ENCODE data around the gene ADAMTS14. TPM values are rescaled to one million over a fixed set of nuclear protein-coding genes. Genes with fewer than 3 reads are reported as not detected.

Gene ADAMTS14
- total and polyA plus RNA-seq, 12 donors = under 0.01 to 1.2 (median 0.34) TPM; not detected in 3

DNA sequence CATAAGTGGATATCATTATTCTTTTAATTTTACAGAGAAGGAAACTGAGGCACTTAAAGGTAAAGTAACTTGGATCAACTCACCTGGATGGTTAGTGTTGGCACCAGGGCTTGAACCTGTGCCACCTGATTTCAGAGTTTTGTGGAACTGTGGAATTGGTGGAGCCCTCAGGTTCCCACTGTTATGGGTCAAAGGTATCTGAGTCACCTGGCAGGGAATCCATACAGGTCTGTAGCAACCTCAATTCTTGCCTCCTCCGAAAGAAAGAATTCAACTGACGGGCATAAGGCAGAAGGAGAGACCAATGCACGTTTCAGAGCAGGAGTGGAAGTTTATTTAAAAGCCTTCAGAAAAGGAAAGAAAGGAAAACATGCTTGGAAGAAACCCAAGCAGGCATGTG, 25.2 kb upstream of the ADAMTS14 start:
- intact Hi-C loops (cut with DNase I) = no loop called here
- Histone ChIP-seq H3K27me3 (no peaks in the 10 kb centered on the region), H3K27ac (no peak overlapping the region), H3K36me3 (replicated peaks in 1 of 2) (no peaks in the 10 kb centered on the region), H3K4me1 (replicated peaks in 1 of 2) (no peaks in the 10 kb centered on the region), H3K9me3 (replicated peaks in 1 of 3) (no peaks in the 10 kb centered on the region), H3K4me3 (no peak overlapping the region)
- 58 to 88% (median 71%) methylated on average over 2 to 3 of the region's 3 CpGs for WGBS, 4 donors
- no peak for DNase-seq
- TF ChIP-seq POLR2A (IDR thresholded peaks at IDR 0.05) = no peak
- TF ChIP-seq, protein P1, sequence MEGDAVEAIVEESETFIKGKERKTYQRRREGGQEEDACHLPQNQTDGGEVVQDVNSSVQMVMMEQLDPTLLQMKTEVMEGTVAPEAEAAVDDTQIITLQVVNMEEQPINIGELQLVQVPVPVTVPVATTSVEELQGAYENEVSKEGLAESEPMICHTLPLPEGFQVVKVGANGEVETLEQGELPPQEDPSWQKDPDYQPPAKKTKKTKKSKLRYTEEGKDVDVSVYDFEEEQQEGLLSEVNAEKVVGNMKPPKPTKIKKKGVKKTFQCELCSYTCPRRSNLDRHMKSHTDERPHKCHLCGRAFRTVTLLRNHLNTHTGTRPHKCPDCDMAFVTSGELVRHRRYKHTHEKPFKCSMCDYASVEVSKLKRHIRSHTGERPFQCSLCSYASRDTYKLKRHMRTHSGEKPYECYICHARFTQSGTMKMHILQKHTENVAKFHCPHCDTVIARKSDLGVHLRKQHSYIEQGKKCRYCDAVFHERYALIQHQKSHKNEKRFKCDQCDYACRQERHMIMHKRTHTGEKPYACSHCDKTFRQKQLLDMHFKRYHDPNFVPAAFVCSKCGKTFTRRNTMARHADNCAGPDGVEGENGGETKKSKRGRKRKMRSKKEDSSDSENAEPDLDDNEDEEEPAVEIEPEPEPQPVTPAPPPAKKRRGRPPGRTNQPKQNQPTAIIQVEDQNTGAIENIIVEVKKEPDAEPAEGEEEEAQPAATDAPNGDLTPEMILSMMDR (IDR thresholded peaks at IDR 0.05) = no peak

DNA sequence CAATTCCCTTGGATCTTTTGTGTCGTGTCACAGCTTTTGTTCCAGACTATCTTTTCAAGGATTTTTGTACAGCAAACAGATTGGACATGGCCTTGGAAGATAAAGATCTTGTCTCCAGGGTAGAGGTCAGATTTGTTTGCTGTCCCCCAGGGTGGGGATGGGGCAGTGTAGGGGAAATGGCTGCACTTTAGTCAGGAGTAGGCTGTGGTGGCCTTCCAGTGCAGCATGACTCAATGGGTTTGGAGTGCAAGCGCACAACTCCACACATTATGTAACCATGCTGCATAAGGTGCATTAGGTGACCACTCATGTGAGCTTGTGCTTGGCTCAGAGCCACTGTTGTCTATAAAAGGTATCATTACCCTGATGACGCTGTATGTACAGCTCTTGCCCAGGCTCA, 23.9 kb upstream of the ADAMTS14 start:
- H3K27me3 ChIP-seq = no peaks in the 10 kb centered on the region
- intact Hi-C loops (cut with DNase I) = no loop called here
- H3K9me3 ChIP-seq (replicated peaks in 1 of 3) = no peaks in the 10 kb centered on the region
- H3K27ac ChIP-seq = no peak overlapping the region
- H3K4me1 ChIP-seq (replicated peaks in 1 of 2) = no peaks in the 10 kb centered on the region
- 61 to 91% (median 86%) methylated on average over 2 to 3 of the region's 3 CpGs for WGBS, 4 donors
- TF ChIP-seq, protein P1 (IDR thresholded peaks at IDR 0.05) = no peak
- no peak for TF ChIP-seq POLR2A (IDR thresholded peaks at IDR 0.05)
- H3K4me3 ChIP-seq = no peak overlapping the region
- no peak for DNase-seq
- no peaks in the 10 kb centered on the region for H3K36me3 ChIP-seq (replicated peaks in 1 of 2)

DNA sequence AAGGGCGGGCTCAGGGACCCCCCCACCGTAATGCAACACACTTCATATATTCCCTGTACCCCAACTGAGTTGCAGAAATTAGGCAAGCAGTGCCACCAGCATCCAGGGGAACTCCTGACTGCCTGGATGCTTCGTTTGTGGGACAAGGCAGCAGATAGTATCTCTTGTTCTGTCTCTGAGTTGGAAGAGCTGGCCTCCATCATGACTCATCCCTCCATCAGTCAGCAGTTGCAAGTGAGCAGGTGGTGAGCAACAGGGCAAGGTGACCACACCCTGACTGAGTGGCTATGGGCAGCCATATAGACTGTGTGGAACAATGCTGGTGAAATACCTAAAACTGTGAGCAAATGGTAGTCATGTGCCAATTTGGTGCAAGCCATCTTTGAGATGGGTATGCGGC, 22.8 kb upstream of the ADAMTS14 start:
- no peak for TF ChIP-seq POLR2A (IDR thresholded peaks at IDR 0.05)
- TF ChIP-seq, protein P1 (IDR thresholded peaks at IDR 0.05) = no peak
- no peak for DNase-seq
- Histone ChIP-seq H3K4me3 (no peak overlapping the region), H3K4me1 (replicated peaks in 1 of 2) (no peaks in the 10 kb centered on the region), H3K9me3 (replicated peaks in 1 of 3) (no peaks in the 10 kb centered on the region), H3K27me3 (no peaks in the 10 kb centered on the region), H3K27ac (no peak overlapping the region), H3K36me3 (replicated peaks in 1 of 2) (no peaks in the 10 kb centered on the region)
- 80 to 91% (median 84%) methylated on average over 3 to 4 of the region's 4 CpGs for WGBS, 4 donors
- intact Hi-C loops (cut with DNase I) = no loop called here

DNA sequence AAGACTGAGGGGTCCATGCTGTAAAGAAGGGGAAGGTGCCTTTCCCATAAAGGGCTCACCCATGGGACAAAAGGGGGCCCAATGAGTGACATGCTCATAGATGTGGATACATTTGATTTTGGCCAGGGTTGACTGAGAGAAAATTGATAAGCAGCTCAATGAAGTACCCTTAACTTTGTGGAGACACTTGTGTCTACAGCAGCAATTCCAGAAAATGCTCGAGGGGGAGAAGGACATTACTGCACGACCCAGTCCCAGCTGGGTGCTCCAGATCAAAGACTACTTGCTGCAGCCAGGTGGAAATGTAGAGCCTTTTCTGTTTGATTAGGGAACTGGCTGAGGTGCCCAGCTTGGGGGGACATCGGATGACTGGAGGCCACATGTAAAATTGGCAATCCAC, 22.2 kb upstream of the ADAMTS14 start:
- TF ChIP-seq, protein P1 (IDR thresholded peaks at IDR 0.05) = no peak
- TF ChIP-seq POLR2A (IDR thresholded peaks at IDR 0.05) = no peak
- WGBS, 4 donors = 83 to 96% (median 92%) methylated on average over 3 of the region's 3 CpGs
- Histone ChIP-seq H3K4me3 (no peak overlapping the region), H3K9me3 (replicated peaks in 1 of 3) (no peaks in the 10 kb centered on the region), H3K27ac (no peak overlapping the region), H3K36me3 (replicated peaks in 1 of 2) (no peaks in the 10 kb centered on the region), H3K27me3 (no peaks in the 10 kb centered on the region), H3K4me1 (replicated peaks in 1 of 2) (no peaks in the 10 kb centered on the region)
- intact Hi-C loops (cut with DNase I) = no loop called here
- no peak for DNase-seq

Data from adrenal gland (tissue), 12 donors.